ENCODE results near the gene GLP1R. TPM values are rescaled to one million over a fixed set of nuclear protein-coding genes. Genes with fewer than 3 reads are reported as not detected.

Gene GLP1R
- total RNA-seq, 1 experiment from 2014 or later: not detected

- TF ChIP-seq SP1 (IDR thresholded peaks at IDR 0.05; ENCODE audit: low read depth) (no peak), RAD21 (IDR thresholded peaks at IDR 0.05; ENCODE audit: low read depth) (no peak), ELF1 (IDR thresholded peaks at IDR 0.05; ENCODE audit: borderline replicate concordance, low read depth) (no peak), CEBPB (IDR thresholded peaks at IDR 0.05; ENCODE audit: low read depth) (no peak), EZH2 (IDR thresholded peaks at IDR 0.05) (no peak), POLR2AphosphoS5 (IDR thresholded peaks at IDR 0.05; ENCODE audit: low read depth, low read length) (no peak), TCF7L2 (IDR thresholded peaks at IDR 0.05; ENCODE audit: borderline replicate concordance, extremely low read depth, insufficient read depth, insufficient read length) (no peak)
- Histone ChIP-seq H3K79me2 (ENCODE audit: insufficient read depth, low read length) (no peaks in the 10 kb centered on the region), H3K4me2 (ENCODE audit: low read length) (no peak overlapping the region), H3K9me2 (ENCODE audit: insufficient read depth) (no peaks in the 10 kb centered on the region), H2AFZ (ENCODE audit: low read depth, low read length, poor library complexity, severe bottlenecking) (no peak overlapping the region), H3K4me3 (replicated peaks in 1 of 2; ENCODE audit: low read depth in 1 of 2, low read length in 2 of 2) (no peak overlapping the region), H3K4me1 (ENCODE audit: control insufficient read depth in 1 of 2, insufficient read depth in 2 of 2, low read length in 2 of 2) (no peaks in the 10 kb centered on the region), H4K20me1 (ENCODE audit: insufficient read depth) (no peaks in the 10 kb centered on the region; the same call in 1 of the 2 replicates), H3K27me3 (ENCODE audit: insufficient read depth, low read length) (peaks cover 82% of the 10 kb centered on the region), H3K9me3 (ENCODE audit: control insufficient read depth in 1 of 2, insufficient read depth in 1 of 2, low read depth in 1 of 2, low read length in 2 of 2) (no peaks in the 10 kb centered on the region), H3K27ac (ENCODE audit: low read depth, low read length) (no peak overlapping the region), H3K36me3 (ENCODE audit: control insufficient read depth in 1 of 2, insufficient read depth in 2 of 2, low read length in 2 of 2) (no peaks in the 10 kb centered on the region), H3K9ac (ENCODE audit: low read length) (no peak overlapping the region)
- DNase-seq (ENCODE audit: low read depth, low spot score) (no peak), ATAC-seq (no peak)
- CTCF ChIA-PET: interaction anchor here (1.2 to 2.4 kb wide), 3 partner anchors 98 to 299 kb away, joined by 4 to 10 read pairs (median 8); no protein-coding TSS in a partner anchor
- intact Hi-C loops (cut with micrococcal nuclease): loop anchor here (5.0 to 10.0 kb wide), 2 partner anchors 41 to 151 kb away; no protein-coding TSS in a partner anchor
- RAD21 ChIA-PET (ENCODE audit: low non-redundant PET in 1 of 2, low total read pairs in 2 of 2, uncharacterized antibody in 2 of 2, unreplicated experiment in 2 of 2): no interaction called here
- no TSS peak for BruUV-seq (replicated peaks)
- POLR2A ChIA-PET: no interaction called here
These were observed 45.1 kb upstream of the GLP1R start for GRCh38 chr6:39003492-39003891.

GRCh38 chr6:39004801-39005200 lies 43.8 kb upstream of the GLP1R start:
- intact Hi-C loops (cut with micrococcal nuclease): loop anchor here (5.0 to 10.0 kb wide), 2 partner anchors 42 to 150 kb away; no protein-coding TSS in a partner anchor
- H3K4me2 ChIP-seq (ENCODE audit: low read length): no peak overlapping the region
- POLR2A ChIA-PET: no interaction called here
- RAD21 ChIA-PET (ENCODE audit: low non-redundant PET in 1 of 2, low total read pairs in 2 of 2, uncharacterized antibody in 2 of 2, unreplicated experiment in 2 of 2): no interaction called here
- no peaks in the 10 kb centered on the region for H3K4me1 ChIP-seq (ENCODE audit: control insufficient read depth in 1 of 2, insufficient read depth in 2 of 2, low read length in 2 of 2)
- no peak overlapping the region for H2AFZ ChIP-seq (ENCODE audit: low read depth, low read length, poor library complexity, severe bottlenecking)
- DNase-seq (ENCODE audit: low read depth, low spot score) (no peak), ATAC-seq (no peak)
- TF ChIP-seq MAX (IDR thresholded peaks at IDR 0.05): no peak
- no peak for TF ChIP-seq FOSL1 (IDR thresholded peaks at IDR 0.05; ENCODE audit: low read depth)
- no peak for TF ChIP-seq EZH2phosphoT487 (IDR thresholded peaks at IDR 0.05; ENCODE audit: borderline replicate concordance)
- no peak for TF ChIP-seq JUND (IDR thresholded peaks at IDR 0.05)
- TF ChIP-seq REST (IDR thresholded peaks at IDR 0.05; ENCODE audit: low read depth): no peak
- no peak for TF ChIP-seq CTCF (IDR thresholded peaks at IDR 0.05 in 2 of 3, conservative IDR thresholded peaks at IDR 0.05 in 1 of 3; ENCODE audit: borderline replicate concordance in 1 of 3, insufficient read depth in 1 of 3, low read depth in 2 of 3, low read length in 2 of 3)
- TF ChIP-seq ZFX (IDR thresholded peaks at IDR 0.05): no peak
- TF ChIP-seq POLR2A (IDR thresholded peaks at IDR 0.05; ENCODE audit: borderline replicate concordance, extremely low read depth, insufficient read depth, insufficient read length): no peak
- TF ChIP-seq TCF7L2 (IDR thresholded peaks at IDR 0.05; ENCODE audit: borderline replicate concordance, extremely low read depth, insufficient read depth, insufficient read length): no peak
- no peak for TF ChIP-seq RAD21 (IDR thresholded peaks at IDR 0.05; ENCODE audit: low read depth)
- no peaks in the 10 kb centered on the region for H3K9me2 ChIP-seq (ENCODE audit: insufficient read depth)
- no peaks in the 10 kb centered on the region for H3K9me3 ChIP-seq (ENCODE audit: control insufficient read depth in 1 of 2, insufficient read depth in 1 of 2, low read depth in 1 of 2, low read length in 2 of 2)
- peaks cover 86% of the 10 kb centered on the region for H3K27me3 ChIP-seq (ENCODE audit: insufficient read depth, low read length)
- H3K9ac ChIP-seq (ENCODE audit: low read length): no peak overlapping the region
- H3K36me3 ChIP-seq (ENCODE audit: control insufficient read depth in 1 of 2, insufficient read depth in 2 of 2, low read length in 2 of 2): no peaks in the 10 kb centered on the region
- H3K4me3 ChIP-seq (replicated peaks in 1 of 2; ENCODE audit: low read depth in 1 of 2, low read length in 2 of 2): no peak overlapping the region
- no peaks in the 10 kb centered on the region; the same call in 1 of the 2 replicates for H4K20me1 ChIP-seq (ENCODE audit: insufficient read depth)
- H3K79me2 ChIP-seq (ENCODE audit: insufficient read depth, low read length): no peaks in the 10 kb centered on the region
- no TSS peak for BruUV-seq (replicated peaks)
- CTCF ChIA-PET: interaction anchor here (1.2 kb wide), 1 partner anchor 298 kb away, joined by 3 read pairs; no protein-coding TSS in a partner anchor
- no peak overlapping the region for H3K27ac ChIP-seq (ENCODE audit: low read depth, low read length)
